Stimulated activated CD8-positive, alpha-beta memory T cell treated with anti-CD3 and anti-CD28 coated beads, Interleukin-12 subunit alpha, Interleukin-12 subunit beta, amount 100 ng/mL, for 4 hours (primary cell): Measurements from ENCODE around the gene FGF7.
"Not testable (repeated sequence)": the region's sequence is repeated elsewhere in the genome, so short reads cannot be mapped to it uniquely, and the experiment has no call there.

Experiments
- DNase-seq: peaks from one replicate; pipeline ENCODE4 v3.0.0-alpha.2; 2020; ENCODE audit warnings: low read depth

The FGF7 gene, protein sequence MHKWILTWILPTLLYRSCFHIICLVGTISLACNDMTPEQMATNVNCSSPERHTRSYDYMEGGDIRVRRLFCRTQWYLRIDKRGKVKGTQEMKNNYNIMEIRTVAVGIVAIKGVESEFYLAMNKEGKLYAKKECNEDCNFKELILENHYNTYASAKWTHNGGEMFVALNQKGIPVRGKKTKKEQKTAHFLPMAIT

DNA sequence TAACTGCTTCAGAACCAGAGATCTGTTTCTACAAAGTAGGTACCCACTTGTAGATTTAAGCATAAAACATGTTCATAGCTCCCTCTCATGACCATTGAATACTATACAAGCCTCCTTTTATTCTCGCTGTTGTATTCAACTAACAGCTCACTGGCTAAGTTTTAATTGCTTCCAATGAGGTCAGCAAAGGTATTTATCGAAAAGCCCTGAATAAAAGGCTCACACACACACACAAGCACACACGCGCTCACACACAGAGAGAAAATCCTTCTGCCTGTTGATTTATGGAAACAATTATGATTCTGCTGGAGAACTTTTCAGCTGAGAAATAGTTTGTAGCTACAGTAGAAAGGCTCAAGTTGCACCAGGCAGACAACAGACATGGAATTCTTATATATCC, at the start of gene FGF7:
FGF7 (plus strand) TSS at position 222 of the 400 bp plus-strand sequence. CDS start 1,056 bp downstream, outside the sequence.
- no peak for DNase-seq

DNA sequence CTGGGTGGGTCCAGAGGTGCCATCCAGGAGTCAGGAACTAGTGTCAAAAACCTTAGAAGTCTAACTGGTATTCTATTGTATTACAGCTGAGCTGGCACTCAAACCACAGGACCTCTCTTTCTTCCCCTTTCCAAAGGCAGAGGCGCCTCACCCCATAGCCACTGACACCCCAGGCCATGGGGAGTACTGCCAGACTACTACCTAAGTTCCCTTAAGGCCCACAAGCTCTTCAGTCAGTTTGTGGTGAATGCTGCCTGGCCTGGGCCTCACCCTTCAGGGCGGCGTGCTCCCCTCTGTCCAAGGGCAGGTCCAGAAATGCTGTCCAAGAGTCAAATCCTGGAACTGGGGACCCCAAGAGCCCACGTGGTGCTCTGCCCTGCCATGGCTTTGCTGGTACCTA, 43.0 kb upstream of the FGF7 start:
- DNase-seq: no peak

DNA sequence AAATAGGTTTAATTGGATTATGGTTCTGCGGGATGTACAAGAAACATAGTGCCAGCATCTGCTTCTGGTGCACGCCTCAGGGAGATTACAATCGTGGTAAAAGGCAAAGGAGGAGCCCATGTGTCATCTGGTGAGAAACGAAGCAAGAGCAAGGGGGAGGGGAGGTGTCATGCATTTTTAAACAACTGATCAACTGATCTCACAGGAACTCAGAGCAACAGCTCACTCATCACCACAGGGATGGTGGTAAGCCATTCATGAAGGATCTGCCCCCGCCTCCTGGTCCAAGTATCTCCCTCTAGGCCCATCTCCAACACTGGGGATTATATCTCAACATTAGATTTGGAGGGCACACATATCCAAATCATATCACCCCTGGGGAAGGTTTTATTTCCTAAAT, 42.1 kb upstream of the FGF7 start:
- no peak for DNase-seq

DNA sequence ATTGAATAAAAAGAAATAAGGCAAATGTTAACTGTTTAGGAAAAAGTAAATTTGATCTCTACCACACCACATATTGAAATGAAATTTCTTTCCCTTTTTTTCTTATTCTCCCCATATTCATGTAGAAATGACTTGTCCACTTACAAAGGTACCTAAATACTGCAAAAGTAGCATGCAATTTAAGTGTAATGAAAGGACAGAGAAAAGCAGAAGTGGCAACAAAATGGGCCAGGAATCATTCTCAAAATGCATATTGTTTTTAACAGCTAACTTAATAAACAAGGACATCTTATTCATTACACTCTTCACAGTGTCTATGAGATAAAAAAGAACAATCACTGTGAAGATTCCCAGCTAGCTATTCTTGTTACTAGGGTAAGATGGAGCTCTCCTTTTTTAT, 40.6 kb upstream of the FGF7 start:
- no peak for DNase-seq

DNA sequence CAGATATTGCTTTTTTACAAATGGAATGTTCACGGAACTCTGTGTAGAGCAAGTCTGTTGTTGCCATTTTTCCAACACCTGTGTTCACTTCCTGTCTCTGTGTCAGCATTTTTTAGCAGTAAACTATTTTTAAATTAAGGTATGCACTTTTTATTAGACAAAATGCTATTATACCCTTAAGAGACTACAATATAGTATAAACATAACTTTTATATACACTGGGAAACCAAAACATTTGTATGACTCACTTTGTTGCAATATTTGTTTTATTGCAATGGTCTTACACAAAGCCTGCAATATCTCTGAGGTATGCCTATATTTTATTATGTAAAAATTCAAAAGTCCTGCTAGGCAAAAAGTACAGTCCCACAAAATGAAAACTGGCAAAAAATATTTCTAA, 39.8 kb upstream of the FGF7 start:
- DNase-seq: no peak

DNA sequence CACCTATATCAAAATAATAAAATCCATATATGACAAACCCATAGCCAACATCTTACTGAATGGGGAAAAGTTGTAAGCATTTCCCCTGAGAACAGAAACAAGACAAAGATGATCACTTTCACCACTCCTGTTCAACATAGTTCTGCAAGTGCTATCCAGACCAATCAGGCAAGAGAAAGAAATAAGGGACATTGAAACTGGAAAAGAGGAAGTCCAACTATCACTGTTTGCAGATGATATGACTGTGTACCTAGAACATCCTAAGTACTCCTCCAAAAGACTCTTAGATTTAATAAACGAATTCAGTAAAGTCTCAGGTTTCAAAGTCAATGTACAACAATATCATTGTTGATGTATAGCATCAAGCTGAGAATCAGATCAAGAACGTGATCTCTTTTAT, 35.6 kb upstream of the FGF7 start:
- no peak for DNase-seq

DNA sequence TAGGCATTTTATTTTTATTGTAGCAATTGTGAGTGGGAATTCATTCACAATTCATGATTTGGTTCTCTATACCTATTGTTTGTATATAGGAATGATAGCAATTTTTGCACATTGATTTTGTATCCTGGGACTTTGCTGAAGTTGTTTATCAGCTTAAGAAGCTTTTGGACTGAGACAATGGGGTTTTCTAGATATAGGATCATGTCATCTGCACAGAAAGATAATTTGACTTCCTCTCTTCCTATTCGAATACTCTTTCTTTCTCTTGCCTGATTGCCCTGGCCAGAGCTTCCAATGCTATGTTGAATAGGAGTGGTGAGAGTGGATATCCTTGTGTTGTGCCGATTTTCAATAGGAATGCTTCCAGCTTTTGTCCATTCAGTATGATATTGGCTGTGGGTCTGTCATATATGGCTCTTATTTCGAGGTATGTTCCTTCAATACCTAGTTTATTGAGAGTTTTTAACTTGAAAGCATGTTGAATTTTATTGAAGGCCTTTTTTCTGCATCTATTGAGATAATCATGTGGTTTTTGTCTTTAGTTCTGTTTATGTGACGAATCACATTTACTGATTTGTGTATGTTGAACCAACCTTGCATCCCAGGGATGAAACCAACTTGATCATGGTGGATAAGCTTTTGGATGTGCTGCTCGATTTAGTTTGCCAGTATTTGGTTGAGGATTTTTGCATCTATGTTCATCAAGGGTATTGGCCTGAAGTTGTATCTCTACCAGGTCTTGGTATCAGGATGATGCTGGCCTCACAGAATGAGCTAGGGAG, 20.3 kb upstream of the FGF7 start:
- not testable (repeated sequence) for DNase-seq

DNA sequence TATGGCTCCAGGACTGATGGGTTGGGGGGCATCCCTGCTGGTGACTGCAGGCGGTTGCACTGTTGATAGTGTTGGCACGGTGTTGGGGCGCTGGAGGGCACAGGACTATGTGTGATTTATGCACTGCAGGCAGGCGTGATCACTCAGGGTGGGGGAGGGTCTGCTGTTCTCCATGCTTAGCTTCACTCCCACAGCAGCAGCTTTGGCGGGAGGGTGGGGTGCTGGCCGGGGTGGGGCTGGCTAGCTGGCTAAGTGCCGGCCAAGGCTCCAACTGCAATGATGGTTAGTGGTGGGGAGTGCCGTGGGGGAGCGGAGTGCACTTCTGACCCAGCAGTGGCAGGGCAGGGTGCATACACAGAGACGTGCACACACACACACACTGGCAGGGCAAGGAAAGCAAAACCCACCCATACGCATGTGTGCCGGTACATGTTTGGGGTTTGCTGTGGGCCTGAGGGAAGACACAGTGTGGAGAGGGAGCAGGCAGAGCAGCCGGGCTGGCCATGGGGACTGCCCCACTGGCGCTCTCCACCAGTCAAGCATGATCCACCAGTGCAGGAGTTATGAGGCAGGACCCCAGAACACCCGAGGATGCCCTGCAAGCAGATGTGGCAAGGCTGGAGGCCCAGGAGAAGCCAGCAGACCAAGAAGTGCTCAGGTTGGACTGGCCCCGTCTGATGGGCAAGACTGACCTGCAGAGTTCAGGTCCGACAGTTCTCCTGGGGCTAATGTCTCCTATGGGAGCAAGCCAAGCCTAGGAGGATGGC, 16.5 kb upstream of the FGF7 start:
- DNase-seq: no peak

DNA sequence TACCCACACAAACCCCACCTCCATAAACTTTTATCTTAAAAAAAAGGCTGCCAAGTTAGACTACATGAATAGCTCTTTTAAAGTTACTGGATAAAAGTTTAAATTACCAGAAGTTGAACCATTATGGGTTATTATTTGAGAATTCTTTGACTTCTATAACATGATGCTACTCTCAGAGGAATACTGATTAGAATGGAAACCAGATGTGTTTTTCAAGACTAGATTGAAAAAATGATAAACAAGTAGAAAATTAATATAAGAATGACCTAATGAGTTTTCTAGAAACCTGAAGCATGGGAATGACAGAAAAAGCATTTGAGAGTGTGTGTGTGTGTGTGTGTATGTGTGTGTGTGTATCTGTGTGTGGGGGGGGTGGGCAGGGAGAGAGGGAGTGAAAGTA, 12.4 kb upstream of the FGF7 start:
- no peak for DNase-seq

DNA sequence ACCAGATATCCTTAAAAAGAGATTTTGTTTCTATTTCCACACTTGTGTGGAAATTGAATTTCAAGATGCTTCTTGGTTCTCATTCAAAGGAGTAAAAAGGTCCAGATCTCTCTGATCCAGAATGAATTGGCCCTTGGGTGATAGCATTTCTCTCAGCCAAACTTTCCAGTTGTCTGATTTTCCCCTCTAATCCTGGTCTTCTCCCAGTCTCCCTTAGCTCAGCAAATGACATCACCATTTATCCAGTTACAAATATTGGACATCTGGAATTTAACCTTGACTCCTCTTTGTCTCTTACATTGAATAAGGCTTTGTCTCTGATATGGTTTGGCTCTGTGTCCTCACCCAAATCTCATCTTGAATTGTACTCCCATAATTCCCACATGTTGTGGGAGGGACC, 10.2 kb upstream of the FGF7 start:
- no peak for DNase-seq

DNA sequence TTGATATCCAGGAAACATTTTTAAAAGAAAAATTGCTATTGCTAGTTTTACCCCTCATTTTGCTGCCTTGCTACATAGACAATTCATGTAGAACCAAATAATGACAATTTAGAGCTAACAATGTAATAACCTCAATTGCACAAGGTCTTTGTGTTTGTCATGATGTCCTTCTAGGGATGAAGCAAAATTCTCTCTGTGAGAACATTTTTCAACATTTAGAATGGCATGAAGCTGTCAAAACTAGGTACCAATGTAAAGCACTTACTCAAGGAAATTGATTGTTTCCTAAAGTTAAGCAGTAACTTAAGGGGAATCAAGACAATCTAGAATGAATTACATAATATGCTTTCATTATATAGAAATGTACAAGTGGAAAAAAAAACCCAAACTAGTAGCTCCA, 7.9 kb upstream of the FGF7 start:
- DNase-seq: no peak

DNA sequence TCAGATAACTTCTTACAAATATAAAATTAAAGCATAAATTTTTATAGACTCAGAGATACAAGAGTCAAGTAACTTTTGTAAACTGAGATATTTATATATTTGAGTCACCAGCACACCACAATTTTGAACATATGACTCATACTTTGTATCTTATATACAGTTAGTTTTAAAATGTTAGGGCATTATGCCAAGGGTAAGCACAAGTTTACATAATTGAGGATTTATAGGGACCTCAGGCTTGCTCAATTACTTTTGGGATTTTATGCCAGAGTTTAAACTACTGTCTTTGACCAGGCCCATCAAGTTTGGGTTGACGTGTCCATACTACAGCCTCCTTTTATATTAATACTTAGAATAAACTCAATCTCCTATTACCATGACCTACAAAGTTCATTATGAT, 7.4 kb upstream of the FGF7 start:
- no peak for DNase-seq

DNA sequence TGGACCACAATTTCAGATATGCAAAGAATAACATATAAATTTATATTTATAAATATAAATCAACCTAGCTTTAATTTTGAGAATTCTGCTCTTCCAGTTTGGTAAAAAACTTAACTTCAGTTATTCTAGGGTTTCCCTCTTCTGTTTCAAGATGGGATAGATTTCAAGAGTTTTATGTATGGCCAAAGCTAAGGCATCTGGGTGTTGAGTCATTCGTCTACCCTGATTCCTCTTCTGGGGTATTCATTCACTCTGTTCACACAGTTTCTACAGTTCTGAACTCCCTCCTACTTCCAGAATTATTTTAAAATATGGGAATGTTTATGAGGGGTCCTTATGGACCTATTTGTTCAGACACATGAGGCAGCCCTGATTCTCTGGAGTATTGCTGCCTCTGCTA, 4.2 kb upstream of the FGF7 start:
- DNase-seq: no peak

DNA sequence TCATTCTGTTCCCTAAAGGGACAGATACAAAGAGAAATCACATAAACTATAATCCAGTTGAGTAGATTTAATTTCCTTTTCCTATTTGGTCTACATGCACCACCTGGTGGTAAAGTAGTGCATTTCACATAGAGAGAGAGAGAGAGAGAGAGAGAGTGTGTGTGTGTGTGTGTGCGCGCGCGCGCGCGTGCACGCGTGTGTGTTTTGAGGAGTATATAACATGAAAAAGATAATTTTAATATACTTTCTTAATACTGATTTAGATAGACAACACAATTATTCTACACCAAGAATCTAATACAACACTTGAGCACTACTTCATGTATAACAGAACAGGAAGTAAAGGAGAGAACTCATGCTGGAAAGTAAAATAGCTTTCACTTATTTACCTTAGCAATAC, 1.1 kb upstream of the FGF7 start:
- DNase-seq: no peak

DNA sequence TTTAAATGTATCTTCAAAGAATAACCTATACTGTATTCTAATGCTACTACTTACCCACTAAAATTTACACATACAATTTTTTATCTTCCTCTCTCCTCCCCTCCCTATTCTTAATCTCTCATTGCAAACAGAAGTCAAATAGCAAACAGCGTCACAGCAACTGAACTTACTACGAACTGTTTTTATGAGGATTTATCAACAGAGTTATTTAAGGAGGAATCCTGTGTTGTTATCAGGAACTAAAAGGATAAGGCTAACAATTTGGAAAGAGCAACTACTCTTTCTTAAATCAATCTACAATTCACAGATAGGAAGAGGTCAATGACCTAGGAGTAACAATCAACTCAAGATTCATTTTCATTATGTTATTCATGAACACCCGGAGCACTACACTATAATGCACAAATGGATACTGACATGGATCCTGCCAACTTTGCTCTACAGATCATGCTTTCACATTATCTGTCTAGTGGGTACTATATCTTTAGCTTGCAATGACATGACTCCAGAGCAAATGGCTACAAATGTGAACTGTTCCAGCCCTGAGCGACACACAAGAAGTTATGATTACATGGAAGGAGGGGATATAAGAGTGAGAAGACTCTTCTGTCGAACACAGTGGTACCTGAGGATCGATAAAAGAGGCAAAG, 984 bp downstream of the FGF7 start:
- DNase-seq: no peak

DNA sequence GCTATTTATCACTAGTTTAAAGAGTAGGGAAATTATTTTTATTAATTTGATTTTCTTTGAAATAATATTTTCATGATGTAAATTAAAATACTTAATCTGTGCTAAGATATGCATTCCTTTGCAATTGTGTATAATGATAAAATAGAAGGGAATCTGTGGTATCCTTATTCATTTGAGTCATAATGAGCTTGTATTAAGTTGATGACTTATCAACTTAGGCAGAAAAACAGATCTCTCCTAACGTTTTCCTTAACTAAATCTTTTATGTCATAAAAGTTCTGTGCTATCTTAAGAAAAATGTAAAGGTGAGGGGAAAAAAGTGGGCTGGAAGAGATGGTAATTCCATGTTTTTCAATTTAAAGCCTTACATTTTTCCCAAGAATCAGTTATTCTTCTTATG, 1.9 kb downstream of the FGF7 start:
- DNase-seq: no peak

DNA sequence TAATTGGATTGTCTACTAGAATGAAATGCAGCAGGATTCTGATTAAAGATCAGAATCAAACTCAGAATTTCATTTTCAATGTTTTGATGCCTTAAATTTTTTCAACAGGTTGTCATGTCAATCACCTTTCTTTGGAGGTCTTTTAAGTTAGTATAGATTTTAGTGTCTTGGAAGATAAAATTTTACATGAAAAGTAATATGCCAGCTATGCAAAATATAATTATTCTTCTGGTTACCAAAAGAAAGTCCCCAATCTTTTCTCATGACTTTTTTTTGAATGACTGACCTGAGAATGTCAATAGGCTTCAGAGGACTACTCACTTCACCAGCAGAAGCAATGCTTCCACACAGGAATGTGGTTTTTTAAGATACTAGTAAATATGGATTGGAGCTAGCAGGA, 4.3 kb downstream of the FGF7 start:
- no peak for DNase-seq

DNA sequence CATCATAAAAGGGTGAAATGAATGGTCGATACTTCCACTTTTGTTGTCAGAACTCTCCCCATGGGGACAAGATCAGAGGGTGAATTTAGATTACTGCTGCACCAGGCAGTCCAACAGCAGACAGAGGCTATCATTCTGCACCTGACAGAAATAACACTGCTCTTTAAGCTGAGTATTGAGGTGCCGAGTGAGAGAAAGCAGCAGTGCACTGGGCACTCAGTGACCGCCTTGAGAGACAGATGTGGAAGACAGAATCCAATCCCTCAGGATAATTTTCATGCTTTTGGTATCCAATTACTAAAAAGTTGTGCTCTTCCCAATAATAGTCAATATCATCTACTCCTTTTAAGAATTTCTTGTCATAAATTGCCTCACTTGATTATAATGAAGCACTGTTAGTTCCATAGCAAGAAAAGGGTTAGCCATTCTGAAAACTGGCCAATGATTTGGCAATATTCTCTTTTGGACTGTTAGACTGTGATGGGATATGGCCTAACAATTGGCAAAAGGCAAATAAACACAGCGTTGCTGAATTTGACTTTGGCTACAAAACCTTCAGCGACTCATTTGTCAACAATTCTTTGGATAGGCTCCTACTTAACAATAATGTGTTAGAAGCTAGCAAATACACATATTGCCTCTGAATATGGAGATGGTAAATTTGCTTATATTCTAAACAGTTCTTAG, 5.5 kb downstream of the FGF7 start:
- no peak for DNase-seq

DNA sequence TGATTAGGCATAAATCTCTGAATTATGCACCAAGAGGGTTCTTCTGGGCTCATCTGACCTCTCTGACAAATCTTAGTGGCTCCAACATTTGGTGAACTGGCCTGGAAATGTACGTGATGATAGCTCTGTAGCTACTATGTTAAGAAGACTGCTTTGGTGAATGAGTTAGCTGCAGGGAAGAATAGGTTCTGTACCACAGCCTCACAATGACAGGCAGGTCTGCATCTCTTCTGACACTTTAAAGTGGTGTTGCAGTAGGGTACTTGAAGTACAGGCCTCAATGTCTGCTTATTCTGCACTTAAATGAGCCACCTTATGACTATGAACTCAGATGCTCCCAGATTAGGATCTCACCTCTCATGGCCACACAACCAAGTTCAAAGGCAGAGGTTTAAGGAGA, 7.0 kb downstream of the FGF7 start:
- no peak for DNase-seq

DNA sequence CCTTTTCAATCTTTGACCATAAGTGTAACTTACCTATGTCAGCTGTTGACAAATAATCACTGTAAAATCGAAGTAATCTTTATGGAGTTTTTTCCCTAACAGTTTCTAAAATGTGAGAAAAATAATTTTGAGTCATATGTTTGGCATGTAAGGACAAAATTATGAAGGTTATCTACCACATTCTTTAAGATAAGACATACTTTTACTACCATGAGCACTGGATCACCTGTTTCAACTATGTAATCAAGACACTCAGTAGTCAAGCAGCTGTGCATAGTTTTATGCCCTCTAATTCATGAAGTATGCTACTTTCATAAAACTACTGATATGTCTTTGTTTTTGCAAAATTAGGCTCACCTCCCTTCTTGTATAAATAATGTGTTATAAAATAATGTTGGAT, 12.1 kb downstream of the FGF7 start:
- no peak for DNase-seq

DNA sequence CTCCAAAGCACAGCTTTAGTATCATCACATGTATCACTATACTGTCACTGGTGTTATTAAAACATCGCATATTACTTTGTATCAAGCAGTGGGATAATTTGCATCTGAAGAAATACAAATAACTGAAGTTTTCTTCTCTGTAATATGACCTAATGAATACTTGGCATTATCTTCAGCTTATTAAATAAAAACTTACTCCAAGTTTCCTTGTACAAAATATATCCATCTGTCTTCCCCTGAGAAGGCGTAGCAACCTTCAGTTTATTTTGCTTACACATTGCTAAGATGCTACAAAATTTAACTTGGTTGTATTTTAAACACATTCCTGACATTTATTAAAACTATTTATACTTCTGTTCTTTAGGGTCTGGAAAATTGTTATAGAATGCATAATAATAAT, 13.7 kb downstream of the FGF7 start:
- no peak for DNase-seq

DNA sequence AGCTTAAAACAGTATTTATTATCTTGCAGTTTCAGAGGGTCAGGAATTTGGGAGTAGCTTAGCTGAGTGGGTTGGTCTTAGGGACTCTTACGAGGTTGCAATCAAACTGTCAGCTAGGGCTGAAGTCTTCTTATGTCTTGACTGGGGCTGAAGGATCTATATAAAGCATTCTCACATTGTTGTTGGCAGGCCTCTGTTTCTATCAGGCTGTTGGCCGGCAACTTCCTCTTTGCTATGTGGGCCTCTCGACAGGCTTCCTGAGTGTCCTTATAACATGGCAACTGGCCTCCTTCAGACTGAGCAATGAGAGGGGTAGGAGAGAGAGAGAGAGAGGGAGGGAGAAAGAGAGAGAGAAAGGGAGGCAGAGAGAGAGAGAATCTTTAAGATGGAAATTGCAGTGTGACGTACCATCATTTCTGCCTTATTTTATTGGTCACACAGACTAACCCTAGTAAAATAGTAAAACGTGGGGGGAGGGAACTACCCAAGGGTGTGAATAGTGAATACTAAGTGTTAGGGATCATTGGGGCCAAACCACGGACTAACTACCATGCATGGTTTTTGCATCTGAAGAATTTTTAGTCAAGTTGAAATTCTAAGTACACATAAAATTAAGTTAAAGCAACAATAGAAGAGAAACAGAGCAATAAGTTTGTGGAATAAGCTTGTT, 16.1 kb downstream of the FGF7 start:
- DNase-seq: no peak
